OCI-LY1 (cell line): ENCODE results near the gene CCDC78.

Source experiments
- H2AFZ ChIP-seq: fragments of 200-600 bp; sonication (generic), shearing (Covaris generic); 2 replicates; pipeline ENCODE4 v1.6.0; 2014; ENCODE audit warnings: antibody characterized with exemption, mild to moderate bottlenecking, low read length
- H3F3A ChIP-seq: fragments of 200-600 bp; sonication (generic), shearing (Covaris generic); 2 replicates; pipeline ENCODE4 v1.6.0; 2014; ENCODE audit warnings: mild to moderate bottlenecking, antibody characterized with exemption, low read length, moderate library complexity; ENCODE audit not compliant: insufficient read depth
- H3K27ac ChIP-seq: fragments of 200-600 bp; sonication (generic); 2 replicates; pipeline ENCODE4 v1.5.1; 2014; ENCODE audit warnings: low read length, mixed run types, mild to moderate bottlenecking, low read depth; ENCODE audit not compliant: poor library complexity, severe bottlenecking
- H3K27me3 ChIP-seq: fragments of 200-600 bp; sonication (generic); 2 replicates; pipeline ENCODE4 v1.6.0; 2014; ENCODE audit warnings: antibody characterized with exemption, mild to moderate bottlenecking, low read length, moderate library complexity; ENCODE audit not compliant: insufficient read depth
- H3K36me3 ChIP-seq: fragments of 200-600 bp; sonication (generic); 2 replicates; pipeline ENCODE4 v1.6.1; 2014; ENCODE audit warnings: mild to moderate bottlenecking, antibody characterized with exemption, low read length, moderate library complexity, mixed read lengths; ENCODE audit not compliant: insufficient read depth
- H3K4me1 ChIP-seq: fragments of 200-600 bp; sonication (generic); 2 replicates; pipeline ENCODE4 v1.5.1; 2014; ENCODE audit warnings: mild to moderate bottlenecking, low read length, moderate library complexity; ENCODE audit not compliant: insufficient read depth, severe bottlenecking
- H3K4me2 ChIP-seq: fragments of 200-600 bp; sonication (generic), shearing (Covaris generic); 2 replicates; pipeline ENCODE4 v1.6.1; 2014; ENCODE audit warnings: low read length
- H3K4me3 ChIP-seq: fragments of 200-600 bp; sonication (generic); 2 replicates; pipeline ENCODE4 v1.5.1; 2014; ENCODE audit warnings: low read length, low read depth, mild to moderate bottlenecking, mixed read lengths; ENCODE audit not compliant: poor library complexity, severe bottlenecking
- H3K79me2 ChIP-seq: fragments of 200-600 bp; shearing (Covaris generic); 2 replicates; pipeline ENCODE4 v1.6.1; 2016; ENCODE audit warnings: mixed run types, low read length, mixed read lengths; ENCODE audit not compliant: insufficient read depth
- H3K9ac ChIP-seq: fragments of 200-600 bp; sonication (generic), shearing (Covaris generic); 2 replicates; pipeline ENCODE4 v1.6.1; 2014; ENCODE audit warnings: mild to moderate bottlenecking, low read length, mixed read lengths
- H3K9me2 ChIP-seq: fragments of 200-600 bp; sonication (generic), shearing (Covaris generic); 2 replicates; pipeline ENCODE4 v1.6.1; 2014; ENCODE audit warnings: low read depth, mild to moderate bottlenecking, low read length, mixed read lengths
- H3K9me3 ChIP-seq: fragments of 200-600 bp; shearing (Covaris generic); 2 replicates; pipeline ENCODE4 v1.6.1; 2014; ENCODE audit warnings: low read length, mixed read lengths
- H4K20me1 ChIP-seq: fragments of 200-600 bp; sonication (generic), shearing (Covaris generic); 2 replicates; pipeline ENCODE4 v1.6.0; 2016; ENCODE audit warnings: mild to moderate bottlenecking, low read length; ENCODE audit not compliant: insufficient read depth
- CTCF ChIP-seq: fragments of 200-600 bp; sonication (generic), shearing (Covaris generic); IDR thresholded peaks from 2 replicates; pipeline ENCODE4 v1.5.1; 2017; ENCODE audit warnings: mild to moderate bottlenecking, antibody characterized with exemption, low read length, moderate library complexity, mixed read lengths
- EZH2 ChIP-seq: fragments of 200-600 bp; sonication (generic), shearing (Covaris generic); IDR thresholded peaks from 2 replicates; pipeline ENCODE4 v1.8.0; 2017; ENCODE audit warnings: borderline replicate concordance, mixed run types, mild to moderate bottlenecking, antibody characterized with exemption, low read length, moderate library complexity, mixed read lengths

Gene CCDC78

DNA sequence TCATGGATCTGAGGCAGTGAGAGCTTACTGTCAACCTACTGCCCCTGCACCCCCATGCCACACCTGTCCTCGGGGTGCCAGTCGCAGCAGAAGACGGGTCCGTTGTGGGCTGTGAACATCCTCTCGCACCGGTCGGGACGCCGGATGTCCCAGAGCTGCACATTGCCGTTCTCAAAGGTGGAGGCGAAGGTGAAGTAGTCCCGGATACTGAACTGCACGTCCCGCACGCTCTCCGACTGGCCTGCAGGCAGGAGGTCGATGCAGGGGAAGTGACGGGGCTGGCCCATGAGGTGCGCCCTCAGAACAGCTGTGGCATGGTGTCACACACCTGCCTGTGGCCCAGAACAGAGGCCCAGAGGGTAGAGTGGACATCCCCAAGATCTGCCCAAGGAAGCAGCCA is 38.7 kb downstream of the CCDC78 start:
- H3K27me3 ChIP-seq: no peaks in the 10 kb centered on the region
- no peaks in the 10 kb centered on the region for H3F3A ChIP-seq
- H3K9me3 ChIP-seq: no peaks in the 10 kb centered on the region
- peaks cover 24% of the 10 kb centered on the region for H3K36me3 ChIP-seq
- H3K9ac ChIP-seq: no peak overlapping the region
- H3K9me2 ChIP-seq: no peaks in the 10 kb centered on the region
- no peak overlapping the region for H3K4me3 ChIP-seq
- peaks cover 42% of the 10 kb centered on the region for H3K4me1 ChIP-seq
- no peaks in the 10 kb centered on the region for H4K20me1 ChIP-seq
- no peak overlapping the region for H3K4me2 ChIP-seq
- no peak overlapping the region for H3K27ac ChIP-seq
- H2AFZ ChIP-seq: no peak overlapping the region
- no peaks in the 10 kb centered on the region for H3K79me2 ChIP-seq
- TF ChIP-seq CTCF: no peak
- no peak for TF ChIP-seq EZH2

- TF ChIP-seq CTCF: no peak
- TF ChIP-seq EZH2: no peak
- H3K36me3 ChIP-seq: peaks cover 32% of the 10 kb centered on the region
- no peaks in the 10 kb centered on the region for H3F3A ChIP-seq
- H3K79me2 ChIP-seq: 0 out of 2 replicates have a peak, but pooled peaks cover under 1% of the 10 kb centered on the region
- no peak overlapping the region for H3K4me2 ChIP-seq
- peaks cover 51% of the 10 kb centered on the region for H3K4me1 ChIP-seq
- H3K9ac ChIP-seq: no peak overlapping the region
- H3K27ac ChIP-seq: no peak overlapping the region
- no peak overlapping the region for H2AFZ ChIP-seq
- H3K4me3 ChIP-seq: no peak overlapping the region
- H3K27me3 ChIP-seq: no peaks in the 10 kb centered on the region
- no peaks in the 10 kb centered on the region for H3K9me2 ChIP-seq
- no peaks in the 10 kb centered on the region for H4K20me1 ChIP-seq
- H3K9me3 ChIP-seq: no peaks in the 10 kb centered on the region
Measured at GRCh38 chr16:686459-687260, 39.6 kb downstream of the CCDC78 start.

GRCh38 chr16:685967-686366 is 40.3 kb downstream of the CCDC78 start:
- Histone ChIP-seq H3K4me2 (no peak overlapping the region), H3K4me1 (peaks cover 58% of the 10 kb centered on the region), H3K36me3 (peaks cover 38% of the 10 kb centered on the region)

More at GRCh38 chr16:685967-686366, 40.3 kb downstream of the CCDC78 start:
- Histone ChIP-seq H4K20me1 (no peaks in the 10 kb centered on the region), H3K79me2 (0 out of 2 replicates have a peak, but pooled peaks cover 5% of the 10 kb centered on the region), H3K9me2 (no peaks in the 10 kb centered on the region), H3F3A (no peaks in the 10 kb centered on the region), H2AFZ (no peak overlapping the region), H3K9me3 (no peaks in the 10 kb centered on the region), H3K27ac (no peak overlapping the region), H3K9ac (no peak overlapping the region), H3K27me3 (no peaks in the 10 kb centered on the region), H3K4me3 (no peak overlapping the region)
- no peak for TF ChIP-seq EZH2
- TF ChIP-seq CTCF: peak; percentile 22; the same call in 1 of the 2 replicates
